Erythroblast (primary cell): ENCODE measurements around the gene CYP11A1.

Experiments
- GATA1 ChIP-seq: IDR thresholded peaks from 2 replicates; pipeline ENCODE4 v1.6.1; 2011; ENCODE audit warnings: low read depth, mild to moderate bottlenecking, control low read depth, low read length, moderate library complexity
- POLR2A ChIP-seq: IDR thresholded peaks from 2 replicates; pipeline ENCODE4 v1.6.1; 2011; ENCODE audit warnings: mild to moderate bottlenecking, low read length

DNA sequence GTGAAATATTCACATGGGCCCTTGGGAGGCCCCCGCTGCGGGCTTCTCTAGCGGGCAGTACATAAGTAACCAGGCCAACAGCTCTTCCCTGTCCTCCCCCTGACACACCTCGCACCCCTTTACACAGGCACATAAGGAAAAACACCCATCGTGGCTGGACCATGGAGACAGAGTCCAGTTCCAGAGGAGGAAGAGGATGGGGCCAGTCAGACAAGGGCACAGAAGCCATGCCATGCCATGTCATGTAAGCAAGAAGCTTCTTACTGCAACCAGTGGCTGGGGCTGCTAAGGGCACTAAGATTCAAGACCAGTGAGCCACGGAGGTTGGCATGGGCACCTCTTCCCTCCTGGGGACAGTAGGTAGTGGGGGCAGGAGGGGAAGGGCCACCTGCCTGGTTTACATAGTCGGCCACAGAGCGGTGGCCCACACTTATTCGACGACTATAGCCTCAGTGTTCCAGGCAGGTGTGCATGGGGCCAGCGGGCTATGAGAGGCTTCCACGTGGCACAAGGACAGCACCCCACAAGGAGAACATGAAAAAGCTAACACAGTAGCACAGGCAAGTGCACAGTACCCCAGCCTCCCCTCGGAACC, 5.7 kb upstream of the CYP11A1 start:
- no peak for TF ChIP-seq POLR2A
- TF ChIP-seq GATA1 = no peak
